Gastrocnemius medialis (tissue), 4 donors: ENCODE results near the gene MORC3.

Experiments used
- CTCF ChIP-seq, 5 experiments: fragments of 450-650 bp in 3 of 5; fragments of 200-600 bp in 2 of 5; sonication (generic) in 2 of 5; IDR thresholded peaks in 4 of 5; conservative IDR thresholded peaks in 1 of 5; 1 replicate in 4 of 5; 2 replicates in 1 of 5; pipeline ENCODE4 v1.5.1; 2016 to 2019; ENCODE audit warnings: antibody characterized with exemption in 5 of 5, mild to moderate bottlenecking in 3 of 5, moderate library complexity in 3 of 5
- POLR2A ChIP-seq, 2 donors: fragments of 450-650 bp; IDR thresholded peaks; one replicate each; pipeline ENCODE4 v1.6.1; 2017; ENCODE audit warnings: antibody characterized with exemption in 2 of 2, mild to moderate bottlenecking in 2 of 2, moderate library complexity in 2 of 2

GRCh38 chr21:36274128-36274527, 45.9 kb upstream of the MORC3 start:
- no peak for TF ChIP-seq CTCF (IDR thresholded peaks at IDR 0.05 in 4 of 5, conservative IDR thresholded peaks at IDR 0.05 in 1 of 5)
- TF ChIP-seq POLR2A (IDR thresholded peaks at IDR 0.05) = no peak
